Measurements from ENCODE around the gene GPR137C.

The GPR137C gene, protein sequence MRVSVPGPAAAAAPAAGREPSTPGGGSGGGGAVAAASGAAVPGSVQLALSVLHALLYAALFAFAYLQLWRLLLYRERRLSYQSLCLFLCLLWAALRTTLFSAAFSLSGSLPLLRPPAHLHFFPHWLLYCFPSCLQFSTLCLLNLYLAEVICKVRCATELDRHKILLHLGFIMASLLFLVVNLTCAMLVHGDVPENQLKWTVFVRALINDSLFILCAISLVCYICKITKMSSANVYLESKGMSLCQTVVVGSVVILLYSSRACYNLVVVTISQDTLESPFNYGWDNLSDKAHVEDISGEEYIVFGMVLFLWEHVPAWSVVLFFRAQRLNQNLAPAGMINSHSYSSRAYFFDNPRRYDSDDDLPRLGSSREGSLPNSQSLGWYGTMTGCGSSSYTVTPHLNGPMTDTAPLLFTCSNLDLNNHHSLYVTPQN

DNA sequence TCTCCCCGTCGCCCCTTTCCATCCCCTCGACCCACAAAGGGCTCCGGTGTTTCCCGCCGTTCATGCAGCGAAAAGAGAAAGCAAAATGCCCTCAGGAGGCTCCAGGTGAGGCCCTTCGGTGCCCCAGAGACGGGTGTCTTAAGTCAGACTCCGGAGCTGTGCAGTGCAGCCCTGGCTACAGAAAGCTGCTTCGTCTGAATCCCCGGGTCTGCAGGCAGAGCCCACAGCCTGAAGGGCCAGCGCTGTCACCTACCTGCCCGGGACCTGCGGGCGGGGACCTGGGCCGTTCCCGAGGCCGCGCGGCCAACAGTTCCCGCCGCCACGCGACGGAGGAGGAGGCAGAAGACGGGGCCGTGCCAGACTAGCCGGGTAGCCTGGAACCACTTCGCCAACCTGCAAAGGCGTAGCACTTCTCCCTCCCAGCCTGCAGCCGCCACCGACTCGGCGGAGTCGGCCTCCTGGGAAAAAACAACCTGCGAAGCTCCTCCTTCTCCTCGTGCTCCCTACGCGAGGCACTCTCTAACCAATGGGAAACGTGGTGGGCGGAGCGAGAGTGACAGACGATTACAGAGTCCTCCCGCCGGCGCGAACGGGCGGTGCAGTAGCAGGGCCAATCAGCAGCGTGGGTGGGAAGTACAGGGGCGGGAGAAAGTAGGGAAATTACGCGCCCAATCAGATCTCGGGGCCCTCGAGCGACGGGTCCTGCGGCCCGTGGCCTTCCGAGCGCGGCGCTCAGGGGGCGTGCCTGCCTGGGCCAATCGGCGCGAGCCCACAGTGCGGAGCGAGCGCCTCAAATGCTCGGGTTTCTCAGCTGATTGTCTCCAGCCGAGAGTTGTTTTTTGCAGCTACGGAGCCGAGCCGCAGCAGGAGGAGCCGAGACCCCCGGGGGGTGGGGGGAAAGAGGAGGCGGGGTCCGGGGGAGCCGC, at the start of gene GPR137C, which contains the start of gene TXNDC16:
GPR137C (plus strand) TSS at position 774 of the 926 bp plus-strand sequence. CDS start 312 bp downstream, outside the sequence.
TXNDC16 (minus strand) TSS at position 443 of the 926 bp plus-strand sequence. CDS start 8,948 bp downstream, outside the sequence.
- DNase-seq (ENCODE audit: low spot score): peak; percentile 99

DNA sequence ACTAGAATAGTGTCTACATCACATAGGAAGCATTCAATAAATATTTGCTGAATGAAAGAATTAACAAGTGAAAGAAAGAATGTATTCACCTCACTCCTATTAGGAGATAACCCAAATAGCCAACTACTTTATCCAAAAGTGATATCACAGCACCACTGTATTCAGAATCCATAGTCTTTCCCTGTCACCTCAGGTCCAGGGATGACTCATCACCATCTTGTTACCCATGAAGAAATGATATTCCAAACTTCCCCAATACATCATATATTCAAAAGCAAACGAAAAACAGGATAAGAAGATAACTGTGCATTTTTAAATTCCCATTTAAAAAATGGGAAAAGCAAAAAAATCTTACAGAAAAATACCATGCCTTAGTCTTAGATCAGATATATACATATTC, 39.4 kb upstream of the GPR137C start:
- DNase-seq (ENCODE audit: low spot score): no peak

DNA sequence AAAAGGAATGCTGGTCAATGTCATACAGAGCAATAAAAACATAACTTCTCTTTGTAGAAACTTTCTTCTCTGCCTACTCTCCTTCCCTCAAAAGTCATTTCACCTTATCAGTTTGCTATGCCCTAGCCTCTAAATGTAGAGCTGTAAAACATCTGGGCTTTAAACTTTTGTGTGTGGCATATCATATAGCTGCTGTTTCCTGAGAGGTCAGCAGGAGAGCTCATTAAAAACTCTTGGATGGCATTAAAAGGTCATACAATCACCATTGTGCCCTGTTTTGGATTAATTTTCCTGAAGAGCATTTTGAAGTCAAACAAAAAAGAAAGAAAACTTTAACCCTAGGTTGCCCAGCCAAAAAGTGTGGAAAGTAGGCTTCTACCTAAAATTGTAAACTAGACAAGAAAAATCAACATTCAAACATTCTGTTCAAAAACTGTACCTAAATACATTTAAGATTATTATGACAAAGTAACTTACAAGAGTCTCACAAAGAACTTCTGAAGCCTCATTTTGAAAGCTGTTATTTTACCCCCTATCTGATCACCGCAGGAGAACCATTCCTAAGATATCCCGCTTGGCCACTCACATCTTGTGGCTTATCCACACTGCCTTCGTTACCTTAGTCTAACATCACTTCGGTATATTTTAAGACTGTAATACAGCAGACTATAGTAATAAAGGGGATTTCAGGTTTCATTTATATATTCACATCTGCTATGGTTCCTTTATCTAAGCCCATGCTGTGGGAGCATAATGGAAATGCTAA, 38.4 kb upstream of the GPR137C start:
- DNase-seq (ENCODE audit: low spot score): no peak

GRCh38 chr14:52522033-52522432, 30.6 kb upstream of the GPR137C start:
- DNase-seq (ENCODE audit: low spot score): no peak

DNA sequence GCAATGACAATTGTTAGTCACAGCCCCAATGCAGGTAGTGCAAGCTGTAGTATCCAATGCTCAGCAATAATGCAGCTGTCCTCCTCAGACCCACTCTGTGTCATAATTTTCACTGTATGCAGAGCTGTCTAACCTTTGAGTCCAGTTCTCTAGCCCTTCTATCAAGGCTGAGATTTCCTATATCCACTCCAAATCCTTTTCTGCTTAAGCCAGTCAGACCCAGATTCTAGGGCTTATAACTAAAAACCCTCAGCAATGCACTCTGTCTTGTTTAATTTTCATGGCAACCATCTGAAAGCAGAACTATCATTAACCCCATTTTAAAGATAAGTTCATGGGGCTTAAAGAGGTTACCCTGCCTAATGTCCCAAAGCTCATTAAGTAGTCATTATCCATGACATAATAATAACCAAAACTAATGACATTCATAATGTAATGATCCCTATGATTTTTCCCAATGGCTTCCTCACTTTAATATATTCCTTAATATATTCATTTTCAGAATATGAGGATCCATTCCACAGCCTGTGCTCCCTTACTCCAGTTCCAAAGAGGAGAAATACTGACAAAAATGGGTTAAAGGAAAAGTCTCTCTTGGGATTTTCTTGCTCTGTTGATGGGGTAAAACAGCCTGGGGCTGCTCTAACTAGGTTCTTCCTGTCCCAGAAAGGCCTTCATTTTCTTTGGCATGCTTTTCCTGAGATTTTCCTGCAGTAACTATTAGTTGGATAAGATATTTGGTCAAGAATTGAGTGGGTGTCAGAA, 29.9 kb upstream of the GPR137C start:
- DNase-seq (ENCODE audit: low spot score): no peak

DNA sequence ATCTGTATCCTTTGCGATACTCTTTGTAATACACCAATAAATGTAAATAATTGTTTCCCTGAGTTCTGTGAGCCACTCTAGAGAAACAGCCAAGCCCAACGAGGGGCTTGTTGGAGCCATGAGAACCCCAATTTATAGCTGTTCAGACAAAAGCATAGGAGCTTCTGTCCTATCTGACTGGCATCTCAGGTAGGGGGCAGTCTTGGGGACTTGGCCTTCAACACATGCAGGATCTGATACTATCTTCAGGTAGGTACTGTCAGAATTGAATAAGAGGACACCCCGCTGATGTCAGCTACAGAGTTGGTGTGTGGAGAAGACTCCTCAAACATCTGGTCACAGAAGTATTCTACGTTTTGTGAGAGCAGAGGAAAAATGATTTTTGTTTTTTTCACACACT, 25.6 kb upstream of the GPR137C start:
- no peak for DNase-seq (ENCODE audit: low spot score)

- no peak for DNase-seq (ENCODE audit: low spot score)
Measured at GRCh38 chr14:52531481-52531880, 21.2 kb upstream of the GPR137C start.

DNA sequence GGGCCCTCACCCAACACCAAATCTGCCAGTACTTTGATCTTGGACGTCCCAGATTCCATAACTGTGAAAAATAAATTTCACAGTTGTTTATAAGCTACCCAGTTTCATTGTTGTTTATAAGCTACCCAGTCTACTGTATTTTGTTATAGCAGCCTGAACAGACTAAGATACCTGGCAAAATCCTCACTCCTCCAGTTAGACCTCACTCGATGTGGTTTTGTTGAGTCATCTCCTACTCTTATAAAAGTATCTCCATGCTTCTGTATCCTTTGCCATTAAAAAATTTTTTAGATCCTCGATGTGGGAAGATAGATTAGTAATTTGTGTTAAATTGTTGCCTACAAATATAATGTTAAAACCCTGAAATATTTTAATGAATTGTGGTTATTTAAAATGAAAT, 16.4 kb upstream of the GPR137C start:
- no peak for DNase-seq (ENCODE audit: low spot score)

- DNase-seq (ENCODE audit: low spot score): no peak
Measured at GRCh38 chr14:52538623-52539022, 14.0 kb upstream of the GPR137C start.

DNA sequence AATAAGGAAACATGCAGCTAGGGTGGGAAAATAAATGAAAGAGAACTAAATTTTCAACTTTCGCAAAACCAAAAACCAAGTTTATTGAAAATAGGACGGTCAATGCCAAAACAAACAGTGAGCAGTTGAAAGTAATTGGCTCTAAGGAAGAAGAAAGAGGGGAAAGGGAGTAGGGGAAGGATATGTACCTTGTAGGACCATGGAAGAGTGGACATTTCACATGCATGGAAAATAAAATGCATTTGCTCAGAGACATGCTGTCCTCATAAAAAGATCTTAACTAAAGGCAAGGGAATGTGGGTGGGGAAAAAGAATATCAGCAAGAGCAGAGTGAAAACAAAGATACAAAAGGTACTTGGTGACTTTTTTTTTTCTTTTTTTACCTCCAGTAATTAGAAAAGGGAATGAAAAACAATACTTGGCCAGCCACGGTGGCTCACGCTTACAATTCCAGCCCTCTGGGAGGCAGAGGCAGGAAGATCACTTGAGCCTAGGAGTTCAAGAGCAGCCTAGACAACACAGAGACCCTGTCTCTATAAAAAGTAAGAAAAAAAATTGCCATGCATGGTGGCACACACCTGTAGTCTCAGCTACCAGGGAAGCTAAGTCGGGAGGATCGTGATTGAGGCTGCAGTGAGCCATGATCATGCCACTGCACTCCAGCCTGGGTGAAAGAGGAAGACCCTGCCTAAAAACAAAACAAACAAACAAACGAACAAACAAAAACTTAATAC, 6.9 kb upstream of the GPR137C start:
- DNase-seq (ENCODE audit: low spot score): no peak

GRCh38 chr14:52546318-52546670, 6.3 kb upstream of the GPR137C start:
- DNase-seq (ENCODE audit: low spot score): no peak

DNA sequence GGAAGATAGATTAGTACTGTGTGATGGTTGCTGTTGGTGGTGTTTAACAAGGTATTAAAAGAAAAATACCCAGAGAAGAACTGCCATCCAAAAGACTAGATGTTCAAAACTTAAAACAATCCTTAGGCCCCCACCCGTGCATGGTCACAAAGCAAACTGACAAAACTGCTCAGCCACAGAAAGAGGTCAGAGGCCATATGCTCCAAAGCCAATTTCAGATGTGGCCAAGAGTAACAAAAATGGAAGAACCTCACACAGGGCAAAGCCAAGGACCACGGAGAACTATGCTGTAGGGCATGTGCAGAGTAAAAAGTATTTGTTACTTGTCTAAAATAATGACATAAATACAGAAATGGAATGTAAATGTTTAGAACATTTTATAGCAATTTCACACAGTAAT, 5.6 kb upstream of the GPR137C start:
- DNase-seq (ENCODE audit: low spot score): no peak

DNA sequence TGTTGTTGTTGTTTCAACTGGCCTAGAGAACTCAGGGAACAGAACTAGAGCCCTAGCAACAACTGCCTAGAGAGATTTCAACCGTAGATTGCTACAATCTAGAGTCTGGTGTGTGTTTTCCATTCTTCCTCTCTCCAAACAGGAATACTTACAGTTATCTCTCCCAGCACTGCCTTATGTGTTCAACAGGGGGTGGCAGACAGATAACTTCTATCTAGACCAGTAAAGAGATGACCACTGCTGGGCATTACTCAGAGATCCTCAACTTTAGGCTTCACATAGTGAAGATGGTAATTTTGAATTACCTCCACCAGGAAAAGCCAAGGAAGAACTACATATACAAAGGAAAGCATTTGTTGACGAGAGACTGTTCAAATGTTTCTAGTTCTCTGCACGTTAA, 5.1 kb upstream of the GPR137C start:
- no peak for DNase-seq (ENCODE audit: low spot score)

- DNase-seq (ENCODE audit: low spot score): no peak
Measured at GRCh38 chr14:52550661-52551060, 2.0 kb upstream of the GPR137C start.

DNA sequence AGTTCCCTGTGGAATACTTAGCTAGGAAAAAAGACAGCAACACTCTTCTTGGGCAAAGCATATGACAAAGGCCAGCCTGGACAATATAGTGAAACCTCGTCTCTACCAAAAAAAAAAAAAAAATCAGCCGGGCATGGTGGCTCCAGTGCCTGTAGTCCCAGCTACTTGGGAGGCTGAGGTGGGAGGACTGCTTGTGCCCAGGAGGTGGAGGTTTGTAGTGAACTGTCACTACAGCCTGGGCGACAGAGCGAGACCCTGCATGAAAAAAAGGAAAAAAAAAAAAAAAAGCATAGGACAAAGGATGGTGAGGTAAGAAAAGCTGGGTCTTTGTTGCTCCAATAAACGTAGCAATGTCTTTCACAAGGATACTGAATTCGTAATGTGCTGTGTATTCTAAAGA, 1.4 kb upstream of the GPR137C start:
- no peak for DNase-seq (ENCODE audit: low spot score)

- peak; percentile 14 for DNase-seq (ENCODE audit: low spot score)
Measured at GRCh38 chr14:52551696-52552062, 957 bp upstream of the GPR137C start.

DNA sequence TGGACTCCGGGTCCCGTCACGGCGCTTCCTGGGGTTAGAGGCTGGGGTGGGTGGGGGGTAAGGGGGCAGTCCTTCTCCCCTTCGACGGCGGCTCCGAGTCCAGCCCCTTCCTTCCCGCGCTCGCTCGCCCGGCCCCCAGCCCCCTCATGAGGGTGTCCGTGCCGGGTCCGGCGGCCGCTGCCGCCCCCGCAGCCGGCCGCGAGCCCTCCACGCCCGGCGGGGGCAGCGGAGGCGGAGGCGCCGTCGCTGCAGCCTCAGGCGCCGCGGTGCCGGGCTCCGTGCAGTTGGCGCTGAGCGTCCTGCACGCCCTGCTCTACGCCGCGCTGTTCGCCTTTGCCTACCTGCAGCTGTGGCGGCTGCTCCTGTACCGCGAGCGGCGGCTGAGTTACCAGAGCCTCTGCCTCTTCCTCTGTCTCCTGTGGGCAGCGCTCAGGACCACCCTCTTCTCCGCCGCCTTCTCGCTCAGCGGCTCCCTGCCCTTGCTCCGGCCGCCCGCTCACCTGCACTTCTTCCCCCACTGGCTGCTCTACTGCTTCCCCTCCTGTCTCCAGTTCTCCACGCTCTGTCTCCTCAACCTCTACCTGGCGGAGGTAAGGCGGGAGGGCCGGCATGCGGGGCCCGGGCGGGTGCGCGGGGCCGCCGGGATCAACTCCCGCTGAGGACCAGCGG, 500 bp downstream of the GPR137C start:
- DNase-seq (ENCODE audit: low spot score): peak; percentile 58

DNA sequence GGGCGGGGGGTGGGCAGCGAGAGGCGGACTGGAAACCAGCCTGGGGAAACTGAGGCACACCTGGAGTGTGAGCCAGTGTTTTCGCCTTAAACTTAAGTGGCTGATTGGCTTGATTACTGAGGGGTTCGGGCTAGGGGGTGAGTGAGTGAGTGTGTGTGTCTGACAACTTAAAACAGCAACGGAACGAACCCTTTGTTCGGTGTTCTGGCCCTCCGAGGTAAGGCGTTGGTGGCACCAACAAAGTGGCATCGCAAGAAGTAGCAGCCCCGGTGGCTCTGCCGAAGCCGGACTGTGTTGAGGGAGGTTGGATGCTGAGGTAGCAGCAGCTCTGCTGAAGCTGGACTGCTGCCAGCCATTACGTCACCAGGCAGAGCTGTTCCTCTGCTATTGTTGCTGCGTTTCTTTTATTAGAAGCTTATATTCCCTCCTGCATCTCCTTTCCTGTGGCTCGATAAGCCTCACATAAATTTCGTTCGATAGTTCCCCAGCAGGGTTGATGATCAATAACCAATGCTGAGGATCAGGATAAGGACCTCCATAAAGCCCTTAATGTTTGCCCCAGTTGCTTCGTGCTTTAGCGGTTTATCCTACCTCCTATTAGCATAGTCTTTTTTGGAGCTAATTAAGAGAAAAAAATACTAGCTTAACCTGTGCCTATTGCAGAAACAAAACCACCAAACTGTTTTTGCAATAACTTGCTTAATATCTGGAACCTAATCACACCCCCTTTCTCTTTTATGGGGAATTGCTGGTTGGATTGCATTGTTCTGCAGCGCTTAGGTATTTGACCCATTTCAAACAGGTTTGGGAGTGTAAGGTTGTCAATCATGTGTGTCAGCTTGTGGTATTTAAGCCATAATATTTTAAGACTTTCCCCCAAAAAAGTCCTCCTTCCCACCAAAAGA, 1.3 kb downstream of the GPR137C start:
- peak; percentile 42 for DNase-seq (ENCODE audit: low spot score)

GRCh38 chr14:52558688-52559087, 6.1 kb downstream of the GPR137C start:
- no peak for DNase-seq (ENCODE audit: low spot score)

All from germinal center (tissue), 1 donor.